ENCODE measurements around the gene ENDOU. TPM values are rescaled to one million over a fixed set of nuclear protein-coding genes. Genes with fewer than 3 reads are reported as not detected.

The ENDOU gene
- total RNA-seq, 6 donors from 2014 or later, result 0.14 to 2.1 (median 0.83) TPM; not detected in 2

GRCh38 chr12:47737936-47738594, 12.8 kb upstream of the ENDOU start:
- no peak for TF ChIP-seq POLR2A (IDR thresholded peaks at IDR 0.05)
- no peak for TF ChIP-seq CTCF (IDR thresholded peaks at IDR 0.05)
- TF ChIP-seq POLR2AphosphoS5 (IDR thresholded peaks at IDR 0.05), result no peak
- no peak for TF ChIP-seq EP300 (IDR thresholded peaks at IDR 0.05)
- Histone ChIP-seq H3K27ac (peak overlapping the region; percentile 53 to 76 (median 68)), H3K9me3 (no peaks in the 10 kb centered on the region), H3K27me3 (no peaks in the 10 kb centered on the region), H3K4me3 (no peak overlapping the region), H3K36me3 (peaks cover 0 to 4% (median 2%) of the 10 kb centered on the region in 4 donors), H3K4me1 (peaks cover 51 to 59% (median 55%) of the 10 kb centered on the region in 4 donors)
- DNase-seq (no peak), ATAC-seq (ENCODE audit: low FRiP score in 2 of 2) (no peak)
- WGBS, 2 donors, result 86 to 94% methylated on average over 4 to 9 of the region's 17 CpGs

- H3K9me3 ChIP-seq, result no peaks in the 10 kb centered on the region
- H3K4me3 ChIP-seq, result no peak overlapping the region
- no peaks in the 10 kb centered on the region for H3K27me3 ChIP-seq
- peaks cover 0 to 4% (median 2%) of the 10 kb centered on the region in 4 donors for H3K36me3 ChIP-seq
- TF ChIP-seq POLR2A (IDR thresholded peaks at IDR 0.05) (peak in 1 of 4 donors; percentile 16), EP300 (IDR thresholded peaks at IDR 0.05) (peak in 1 of 4 donors; percentile 55), POLR2AphosphoS5 (IDR thresholded peaks at IDR 0.05) (peak; percentile 34 to 73), CTCF (IDR thresholded peaks at IDR 0.05) (no peak)
- H3K27ac ChIP-seq, result peak overlapping the region; percentile 59 to 76 (median 68)
- peak; percentile 90 to 95 for DNase-seq
- 18 to 33% methylated on average over 6 to 18 of the region's 19 CpGs for WGBS, 2 donors
- peaks cover 51 to 59% (median 51%) of the 10 kb centered on the region in 4 donors for H3K4me1 ChIP-seq
- ATAC-seq (ENCODE audit: low FRiP score in 2 of 2), result peak; percentile 70 to 82
Observed at GRCh38 chr12:47736877-47737676, 11.8 kb upstream of the ENDOU start.

- H3K27ac ChIP-seq, result peak overlapping the region; percentile 59 to 76 (median 68)
- no peak for TF ChIP-seq POLR2A (IDR thresholded peaks at IDR 0.05)
- TF ChIP-seq POLR2AphosphoS5 (IDR thresholded peaks at IDR 0.05), result no peak
- TF ChIP-seq EP300 (IDR thresholded peaks at IDR 0.05), result no peak
- no peak for TF ChIP-seq CTCF (IDR thresholded peaks at IDR 0.05)
- WGBS, 2 donors, result 20 to 60% methylated on average over 3 to 4 of the region's 4 CpGs
- peaks cover 0 to 4% (median 2%) of the 10 kb centered on the region in 4 donors for H3K36me3 ChIP-seq
- peak in 1 of 2 donors; percentile 65 for DNase-seq
- H3K4me1 ChIP-seq, result peaks cover 42 to 54% (median 43%) of the 10 kb centered on the region in 4 donors
- no peak for ATAC-seq (ENCODE audit: low FRiP score in 2 of 2)
- H3K27me3 ChIP-seq, result no peaks in the 10 kb centered on the region
- no peak overlapping the region for H3K4me3 ChIP-seq
- H3K9me3 ChIP-seq, result no peaks in the 10 kb centered on the region
Observed at GRCh38 chr12:47736216-47736615, 10.9 kb upstream of the ENDOU start.

- ATAC-seq (ENCODE audit: low FRiP score in 2 of 2) (no peak), DNase-seq (no peak)
- Histone ChIP-seq H3K9me3 (no peaks in the 10 kb centered on the region), H3K36me3 (peaks cover 0 to 4% (median 2%) of the 10 kb centered on the region in 4 donors), H3K27me3 (no peaks in the 10 kb centered on the region), H3K27ac (peak overlapping the region; percentile 59 to 76 (median 68)), H3K4me1 (peaks cover 36 to 50% (median 37%) of the 10 kb centered on the region in 4 donors), H3K4me3 (no peak overlapping the region)
- WGBS, 2 donors, result 91 to 96% methylated on average over 4 to 11 of the region's 11 CpGs
- no peak for TF ChIP-seq EP300 (IDR thresholded peaks at IDR 0.05)
- no peak for TF ChIP-seq POLR2AphosphoS5 (IDR thresholded peaks at IDR 0.05)
- no peak for TF ChIP-seq POLR2A (IDR thresholded peaks at IDR 0.05)
- no peak for TF ChIP-seq CTCF (IDR thresholded peaks at IDR 0.05)
Observed at GRCh38 chr12:47735649-47736048, 10.4 kb upstream of the ENDOU start.

Data from upper lobe of left lung (tissue), 6 donors.